Measurements from ENCODE around the gene CDK4.
"Not testable (repeated sequence)": the region's sequence is repeated elsewhere in the genome, so short reads cannot be mapped to it uniquely, and the experiment has no call there.

Gene CDK4

GRCh38 chr12:57751788-57752667 is at the start of gene CDK4:
CDK4 (minus strand) TSS chr12:57752310; CDS start chr12:57751717, 593 bp downstream.
- DNase-seq (ENCODE audit: low read depth), result peak; percentile 96

GRCh38 chr12:57800965-57801364 is 48.9 kb upstream of the CDK4 start:
- DNase-seq (ENCODE audit: low read depth), result no peak

GRCh38 chr12:57797933-57798332 is 45.8 kb upstream of the CDK4 start:
- no peak for DNase-seq (ENCODE audit: low read depth)

GRCh38 chr12:57796996-57797395 is 44.9 kb upstream of the CDK4 start:
- no peak for DNase-seq (ENCODE audit: low read depth)

- DNase-seq (ENCODE audit: low read depth), result no peak
Observed at GRCh38 chr12:57795354-57795753, 43.2 kb upstream of the CDK4 start.

- DNase-seq (ENCODE audit: low read depth), result no peak
Observed at GRCh38 chr12:57793920-57794319, 41.8 kb upstream of the CDK4 start.

- DNase-seq (ENCODE audit: low read depth), result no peak
Observed at GRCh38 chr12:57783861-57784260, 31.8 kb upstream of the CDK4 start.

- DNase-seq (ENCODE audit: low read depth), result no peak
Observed at GRCh38 chr12:57783466-57783801, 31.3 kb upstream of the CDK4 start.

GRCh38 chr12:57782608-57783465 is 30.7 kb upstream of the CDK4 start, which contains the start of gene TSFM:
TSFM (plus strand) TSS chr12:57782787; CDS start chr12:57782802, 15 bp downstream.
- DNase-seq (ENCODE audit: low read depth), result peak; percentile 99

- no peak for DNase-seq (ENCODE audit: low read depth)
Observed at GRCh38 chr12:57782243-57782607, 30.1 kb upstream of the CDK4 start.

GRCh38 chr12:57781801-57782200 is 29.7 kb upstream of the CDK4 start:
- no peak for DNase-seq (ENCODE audit: low read depth)

- DNase-seq (ENCODE audit: low read depth), result no peak
Observed at GRCh38 chr12:57781244-57781643, 29.1 kb upstream of the CDK4 start.

- no peak for DNase-seq (ENCODE audit: low read depth)
Observed at GRCh38 chr12:57780284-57780897, 28.3 kb upstream of the CDK4 start.

- DNase-seq (ENCODE audit: low read depth), result no peak
Observed at GRCh38 chr12:57779736-57780135, 27.6 kb upstream of the CDK4 start.

GRCh38 chr12:57777911-57778310 is 25.8 kb upstream of the CDK4 start:
- DNase-seq (ENCODE audit: low read depth), result no peak

- DNase-seq (ENCODE audit: low read depth), result no peak
Observed at GRCh38 chr12:57777367-57777766, 25.3 kb upstream of the CDK4 start.

- no peak for DNase-seq (ENCODE audit: low read depth)
Observed at GRCh38 chr12:57776247-57776587, 24.1 kb upstream of the CDK4 start.

- DNase-seq (ENCODE audit: low read depth), result no peak
Observed at GRCh38 chr12:57775563-57776246, 23.6 kb upstream of the CDK4 start.

GRCh38 chr12:57775044-57775443 is 22.9 kb upstream of the CDK4 start:
- DNase-seq (ENCODE audit: low read depth), result no peak

- DNase-seq (ENCODE audit: low read depth), result not testable (repeated sequence)
Observed at GRCh38 chr12:57774634-57775033, 22.5 kb upstream of the CDK4 start.

GRCh38 chr12:57772429-57773322 is 20.6 kb upstream of the CDK4 start, which contains the start of gene EEF1AKMT3:
EEF1AKMT3 (plus strand) TSS chr12:57772614; CDS start chr12:57772725, 111 bp downstream.
- no peak for DNase-seq (ENCODE audit: low read depth)
